Cerebellar nuclear complex (tissue), 1 donor: ENCODE data around the gene OR10J4.
"Not testable (repeated sequence)": the region's sequence is repeated elsewhere in the genome, so short reads cannot be mapped to it uniquely, and the experiment has no call there.

Experiments
- DNase-seq, 2 experiments: peaks; one replicate each; lab custom pipeline; 2025; lab: John Stamatoyannopoulos, UW

OR10J4 gene

DNA sequence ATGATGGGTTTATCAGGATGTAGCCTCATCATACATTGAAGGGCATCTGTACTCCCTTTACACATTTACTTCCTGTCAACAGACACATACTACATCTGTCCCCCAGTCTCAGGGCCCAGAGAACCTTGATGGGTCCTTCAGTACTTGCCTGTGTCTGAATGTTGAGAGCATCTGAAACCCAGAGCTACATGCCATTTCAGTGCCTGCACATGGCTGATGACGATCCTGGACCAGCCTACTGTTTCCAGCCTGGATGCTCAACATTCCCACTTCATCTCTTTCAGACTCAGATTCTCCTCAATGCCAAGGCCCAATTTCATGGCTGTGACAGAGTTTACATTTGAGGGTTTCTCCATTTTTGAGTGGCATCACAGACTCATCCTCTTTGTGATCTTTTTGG, at the start of gene OR10J4:
Gene OR10J4, plus strand, starts transcription at position 301 of the 400 bp plus-strand sequence.
- DNase-seq = no peak

DNA sequence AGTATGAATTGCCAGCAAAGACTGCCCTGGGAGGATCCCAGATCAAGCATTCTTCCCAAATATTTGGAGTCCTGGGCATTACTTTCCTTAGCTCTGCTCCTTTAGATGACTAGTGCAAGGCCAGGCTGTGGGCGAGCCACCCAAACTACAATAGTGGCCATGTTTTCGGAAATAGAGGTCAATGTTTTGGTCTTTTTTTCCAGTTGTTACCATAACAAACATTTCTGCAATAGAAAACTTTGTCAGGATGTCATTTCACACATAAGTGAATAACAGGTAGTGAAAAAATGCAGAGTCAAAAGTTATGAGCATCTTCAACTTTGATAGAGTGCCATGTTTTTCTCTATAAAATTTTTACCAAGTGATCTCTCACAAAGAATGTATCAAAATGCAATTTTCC, 25.2 kb upstream of the OR10J4 start:
- no peak for DNase-seq

DNA sequence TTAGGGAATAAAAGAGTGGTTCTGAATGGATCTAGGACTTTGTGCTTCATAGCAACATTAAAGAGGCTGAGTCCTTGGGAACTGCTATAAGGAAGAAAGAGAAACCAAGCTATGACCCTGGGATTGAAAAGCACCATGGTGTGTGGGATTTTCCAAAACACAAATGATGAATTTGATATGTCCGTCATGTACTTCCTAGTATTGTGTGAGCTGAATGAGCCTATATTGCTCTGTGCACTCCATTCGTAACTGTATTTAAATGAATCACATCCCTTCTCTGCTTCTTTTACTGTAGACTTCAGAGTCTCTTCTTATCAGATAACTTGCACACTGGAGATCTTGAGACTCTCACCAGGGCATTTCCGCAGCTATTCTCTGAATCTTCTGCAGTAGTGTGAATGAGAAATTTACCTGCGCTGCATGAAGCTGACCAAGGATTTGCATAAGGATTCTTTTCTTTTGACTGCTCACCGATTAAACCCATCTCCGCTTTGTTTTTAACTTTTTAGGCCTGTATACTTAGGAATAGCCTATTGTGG, 23.1 kb upstream of the OR10J4 start:
- no peak for DNase-seq

DNA sequence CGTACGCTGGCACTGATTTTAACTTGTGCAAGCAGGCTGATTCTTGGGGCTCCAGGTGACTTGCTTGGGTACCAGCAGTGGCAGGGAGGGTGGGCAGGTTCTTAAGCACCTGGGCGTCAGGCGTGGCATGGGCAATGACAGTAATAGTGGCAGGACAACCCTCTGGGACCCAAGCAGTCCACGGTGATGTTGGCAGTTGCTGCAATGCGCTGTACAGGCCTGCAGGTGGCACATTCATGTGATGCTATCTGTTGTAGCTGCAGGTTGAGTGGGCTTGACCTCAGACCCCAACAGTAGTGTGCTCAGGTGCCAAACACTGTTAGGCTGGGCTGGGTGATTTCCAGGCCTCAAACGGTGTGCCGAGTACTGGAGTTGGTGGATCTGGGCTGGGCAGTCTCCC, 10.2 kb upstream of the OR10J4 start:
- DNase-seq = no peak

DNA sequence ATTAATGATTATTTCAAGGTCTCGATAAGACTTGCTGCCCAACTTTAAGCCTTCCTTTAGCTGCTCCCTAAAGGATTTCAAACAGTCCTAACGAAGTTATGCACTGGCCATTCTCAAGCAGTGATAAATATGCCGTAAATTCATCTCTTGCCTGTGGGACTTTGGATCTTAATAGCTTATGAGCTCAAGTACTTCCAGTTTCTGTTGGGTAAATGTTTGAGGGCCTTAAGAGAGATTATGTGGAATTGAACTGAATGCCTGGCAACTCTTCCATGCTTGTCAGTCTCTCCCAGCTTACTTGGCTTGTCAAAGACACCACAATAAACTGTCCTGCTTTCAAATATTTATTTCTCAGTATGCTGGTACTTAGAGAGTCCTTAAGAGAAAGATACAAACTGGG, 3.5 kb upstream of the OR10J4 start:
- DNase-seq = no peak

DNA sequence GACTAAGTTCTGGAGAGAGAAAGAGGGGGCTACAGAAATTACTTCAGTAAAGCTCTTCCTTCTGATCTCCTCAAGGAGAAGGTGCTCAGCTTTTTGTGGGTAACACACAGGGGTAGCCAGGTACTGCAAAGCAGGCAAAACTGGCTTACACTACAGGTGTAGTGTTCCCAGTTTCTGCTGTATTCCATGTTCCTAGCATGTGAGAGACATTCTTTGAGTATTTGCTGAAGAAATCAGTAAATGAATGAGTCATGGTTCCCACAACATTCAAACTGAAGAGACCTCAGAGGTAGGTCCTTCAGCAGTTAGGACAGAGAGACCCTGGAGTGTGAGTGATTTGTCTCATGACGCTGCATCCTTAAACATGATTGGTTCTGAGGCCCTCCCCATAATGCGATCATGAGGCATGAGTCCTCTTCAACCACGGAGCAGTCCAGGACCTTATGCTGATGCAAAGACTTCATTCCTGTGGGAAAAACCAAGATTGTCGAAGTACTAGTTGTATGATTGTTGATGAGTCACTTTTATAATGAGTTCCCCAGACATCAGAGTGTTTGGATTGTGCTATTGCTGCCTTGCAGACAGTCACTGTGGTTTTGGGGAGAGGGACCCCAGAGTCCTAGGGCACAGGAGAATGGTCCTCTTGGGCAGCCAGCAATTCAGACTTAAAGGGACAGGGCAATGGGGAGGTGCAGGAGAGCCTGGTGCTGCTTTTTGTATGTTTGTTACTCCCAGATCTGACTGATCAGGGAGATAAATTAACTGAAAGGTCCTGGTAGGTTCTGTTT, 2.7 kb upstream of the OR10J4 start:
- no peak for DNase-seq

DNA sequence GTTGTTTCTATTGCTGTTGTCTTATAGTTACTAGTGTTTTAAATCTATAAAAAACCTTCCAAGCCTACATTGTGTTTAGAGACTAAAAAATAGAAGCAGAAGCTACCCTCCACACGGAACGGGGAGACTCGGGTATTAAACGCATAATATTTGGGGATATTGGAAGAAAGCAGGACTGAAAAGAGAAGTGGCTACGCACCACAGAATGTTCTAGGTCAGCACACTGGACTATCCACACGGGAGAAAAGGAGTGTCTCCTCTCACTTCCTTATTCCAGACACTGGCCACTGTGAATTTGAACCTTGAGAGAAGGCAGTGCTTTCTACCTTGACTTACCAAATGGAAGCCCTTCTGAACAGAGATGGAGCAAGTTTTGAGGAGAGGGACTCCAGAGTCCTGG, 1.0 kb upstream of the OR10J4 start:
- DNase-seq = no peak

DNA sequence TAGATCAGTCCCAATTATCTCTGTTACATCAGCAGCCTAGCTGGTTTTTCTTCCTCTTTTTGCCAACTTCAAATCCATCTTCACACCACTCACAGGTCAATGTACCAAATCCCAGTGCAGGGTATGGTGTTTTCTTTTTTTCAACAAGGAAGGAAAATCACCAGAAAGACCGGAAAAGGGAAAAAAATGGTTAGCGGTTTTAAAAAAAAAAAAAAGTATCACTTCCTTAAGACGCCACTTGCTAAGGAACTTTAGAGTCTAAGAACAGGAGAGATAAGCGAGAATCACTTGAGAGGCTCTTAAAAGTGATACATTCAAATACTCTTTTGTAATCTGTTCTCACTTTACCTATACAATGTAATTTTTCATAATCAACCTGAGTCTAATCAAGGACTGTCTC, 4.5 kb downstream of the OR10J4 start:
- no peak for DNase-seq

DNA sequence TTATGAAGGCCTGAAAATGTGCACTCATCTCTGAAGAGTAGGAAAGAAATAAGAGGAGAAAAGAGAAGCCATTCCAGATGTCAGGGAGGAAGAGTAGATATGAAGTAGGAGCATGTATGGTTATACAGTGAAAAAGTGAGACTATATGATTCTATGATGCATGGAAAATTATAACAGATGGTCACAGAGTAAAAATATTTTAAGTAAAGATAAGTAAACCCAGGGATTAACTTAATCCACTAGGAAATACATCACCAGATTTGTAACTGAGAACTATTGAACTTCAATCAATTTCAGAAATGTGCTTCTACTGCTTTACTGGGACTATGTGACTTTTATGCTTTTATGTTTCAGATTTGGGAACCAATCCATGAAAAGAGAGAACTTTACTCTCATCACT, 7.4 kb downstream of the OR10J4 start, which contains the start of gene OR10J1:
Gene OR10J1, plus strand, starts transcription at position 301 of the 400 bp plus-strand sequence. Its CDS starts 70 bp downstream, at position 371.
- no peak for DNase-seq

DNA sequence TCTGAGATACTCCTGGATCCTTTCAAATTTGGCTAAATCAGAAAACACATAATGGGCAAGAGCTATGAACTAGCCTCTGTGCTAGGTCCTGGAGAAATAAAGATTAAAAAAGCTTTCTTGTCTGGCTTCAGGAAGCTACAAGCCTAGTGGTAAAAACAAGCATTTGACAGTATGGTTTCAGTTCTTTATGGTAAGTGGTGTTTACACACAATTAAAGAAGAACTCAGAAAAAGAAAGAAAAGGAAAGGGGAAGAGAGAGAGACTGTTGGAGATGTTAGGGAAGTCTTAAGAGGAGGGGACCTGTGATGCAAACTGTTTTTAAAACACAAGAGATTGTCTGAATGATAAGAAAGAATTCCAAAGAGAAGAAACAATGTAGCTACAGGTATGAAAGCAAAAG, 9.4 kb downstream of the OR10J4 start:
- DNase-seq = no peak

DNA sequence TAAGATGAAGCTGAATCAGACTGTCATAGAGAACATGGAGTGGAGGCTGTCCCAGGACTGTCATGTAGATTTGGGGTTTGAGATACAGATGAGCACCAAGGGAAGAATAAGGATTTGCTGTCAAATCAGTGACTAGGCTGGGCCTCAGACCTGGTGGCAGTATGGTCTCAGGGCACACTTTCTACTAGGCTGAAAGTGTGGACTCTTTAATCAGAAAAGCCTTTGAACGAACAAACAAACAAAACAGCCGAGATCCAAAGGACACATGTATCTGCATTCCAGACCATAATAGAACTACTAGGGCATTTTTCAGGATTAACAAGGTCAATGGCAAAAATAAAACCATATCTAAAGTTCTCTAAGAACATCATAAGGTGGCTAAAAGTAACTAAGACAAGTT, 10.4 kb downstream of the OR10J4 start:
- no peak for DNase-seq

DNA sequence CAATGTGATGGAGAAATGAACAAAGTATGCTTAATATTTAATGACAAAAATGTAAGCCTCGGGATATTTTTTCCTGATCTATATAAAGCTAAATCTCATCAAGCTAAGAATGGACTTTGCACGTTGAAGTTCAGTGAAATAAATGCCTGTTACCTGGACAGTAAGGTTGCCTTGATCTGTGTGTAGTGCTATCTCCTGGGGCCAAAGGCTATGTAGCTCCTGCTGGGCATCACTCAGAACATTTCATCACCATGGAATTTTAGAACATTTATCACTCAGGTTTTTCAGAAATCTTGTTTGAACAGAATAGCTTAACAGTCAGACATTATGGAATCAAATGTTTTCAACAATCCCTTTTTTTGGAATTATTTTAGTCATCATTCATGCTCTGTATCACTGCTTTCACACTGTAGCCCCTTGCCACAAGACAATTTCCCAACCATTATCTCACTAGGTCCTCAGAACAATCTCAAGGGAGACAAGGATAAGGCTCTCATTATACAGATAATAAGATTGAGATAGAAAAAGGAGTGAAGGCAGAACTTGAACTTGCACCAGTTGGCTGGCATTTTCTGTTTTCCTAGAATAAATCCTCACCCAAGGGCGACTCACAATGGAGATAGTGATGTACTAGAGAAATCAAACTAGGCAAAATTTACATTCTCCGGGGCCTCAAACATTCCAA, 11.2 kb downstream of the OR10J4 start:
- DNase-seq = no peak

DNA sequence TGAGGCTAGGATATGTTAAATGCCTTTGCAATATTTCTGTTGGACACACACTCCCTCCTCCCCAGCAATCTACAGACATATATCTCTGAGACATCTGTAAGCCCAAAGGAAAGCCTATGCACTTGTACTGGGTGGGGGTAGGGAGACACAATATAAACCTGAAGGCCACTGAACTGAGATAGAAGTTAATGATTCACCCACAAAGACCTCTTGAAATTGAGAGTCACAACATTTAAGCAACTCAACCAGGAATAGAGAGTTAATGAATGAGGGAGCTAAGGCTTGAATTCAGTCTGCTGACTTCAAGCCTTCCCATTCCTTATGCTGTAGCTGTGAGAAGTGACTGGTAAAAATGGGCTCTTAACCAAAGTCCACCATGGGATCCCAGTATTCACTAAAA, 12.5 kb downstream of the OR10J4 start:
- no peak for DNase-seq

DNA sequence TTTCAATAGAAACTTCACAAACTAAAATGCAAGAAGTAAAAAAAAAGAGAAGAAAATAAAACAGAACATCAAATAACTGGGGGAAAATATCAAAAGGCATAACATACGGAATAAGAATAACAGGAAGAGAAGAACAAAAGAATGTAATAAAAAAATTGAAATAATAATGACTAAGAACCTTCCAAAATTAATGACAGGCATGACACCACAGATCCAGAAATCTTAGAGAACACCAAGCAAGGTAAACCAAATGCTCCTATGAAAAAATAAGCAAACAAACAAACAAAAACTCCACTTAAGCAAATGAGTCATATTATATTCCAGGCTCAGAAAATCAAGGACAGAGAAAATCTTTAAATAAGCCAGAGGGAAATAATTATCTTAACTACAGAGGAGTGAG, 16.2 kb downstream of the OR10J4 start:
- no peak for DNase-seq

DNA sequence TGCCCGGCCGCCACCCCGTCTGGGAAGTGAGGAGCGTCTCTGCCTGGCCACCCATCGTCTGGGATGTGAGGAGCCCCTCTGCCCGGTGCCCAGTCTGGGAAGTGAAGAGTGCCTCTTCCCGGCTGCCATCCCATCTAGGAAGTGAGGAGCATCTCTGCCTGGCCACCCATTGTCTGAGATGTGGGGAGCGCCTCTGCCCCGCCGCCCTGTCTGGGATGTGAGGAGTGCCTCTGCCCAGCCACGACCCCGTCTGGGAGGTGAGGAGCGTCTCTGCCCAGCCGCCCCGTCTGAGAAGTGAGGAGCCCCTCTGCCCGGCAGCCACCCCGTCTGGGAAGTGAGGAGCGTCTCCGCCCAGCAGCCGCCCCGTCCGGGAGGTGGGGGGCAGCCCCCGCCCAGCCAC, 17.6 kb downstream of the OR10J4 start:
- DNase-seq = not testable (repeated sequence)

DNA sequence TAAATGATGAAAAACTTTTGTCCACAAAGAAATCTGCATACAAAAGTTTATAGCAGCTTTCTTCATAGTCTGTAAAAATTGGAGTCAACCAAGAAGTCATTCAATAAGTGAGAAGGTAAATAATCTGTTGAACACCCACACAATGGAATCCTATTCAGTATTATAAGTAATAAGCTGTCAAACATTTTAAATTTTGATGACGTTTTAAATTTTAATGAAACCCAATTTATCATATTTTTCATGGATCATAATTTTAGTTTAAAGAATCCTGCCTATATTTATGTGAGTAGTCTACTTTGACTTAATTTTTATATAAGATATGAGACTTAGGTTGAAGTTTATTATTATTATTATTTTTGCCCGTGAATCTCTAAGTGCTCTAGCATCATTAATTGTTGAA, 27.5 kb downstream of the OR10J4 start:
- no peak for DNase-seq

DNA sequence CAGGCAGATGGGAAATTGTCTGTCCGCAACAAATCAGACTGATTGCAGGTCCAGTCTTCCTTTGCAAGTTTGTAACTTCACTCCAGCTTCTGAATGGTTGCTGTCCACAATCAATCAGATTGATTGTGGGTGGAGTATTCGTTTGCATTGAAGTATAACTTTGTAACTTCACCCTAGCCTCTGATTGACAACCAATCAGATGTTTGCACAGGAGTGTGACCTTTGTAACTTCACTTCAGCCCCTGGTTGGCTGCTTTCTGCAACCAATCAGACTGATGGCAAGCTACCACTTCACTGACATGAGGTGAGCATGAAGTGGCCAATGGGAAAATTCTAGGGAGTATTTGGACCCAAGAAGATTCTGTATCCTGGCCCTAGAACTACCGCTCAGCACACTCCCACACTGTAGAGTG, 33.2 kb downstream of the OR10J4 start:
- no peak for DNase-seq

DNA sequence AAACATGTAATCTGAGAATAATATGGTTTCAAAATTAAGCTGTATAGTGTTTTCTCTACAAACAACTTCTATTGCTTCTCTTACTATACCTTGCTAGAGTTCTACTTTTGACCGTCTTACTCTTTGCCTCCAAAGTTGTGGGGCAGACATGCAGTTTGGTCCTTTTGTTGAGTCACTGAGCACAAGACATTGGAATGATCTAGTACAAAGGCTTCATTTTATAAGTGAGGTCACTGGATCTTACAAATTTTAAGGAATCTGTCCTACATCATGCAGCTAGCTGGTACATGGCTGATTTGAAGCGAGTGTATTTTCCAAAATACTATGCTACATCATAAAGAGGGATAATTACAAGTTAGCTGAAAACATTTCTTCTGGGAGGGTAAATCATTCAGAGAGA, 36.3 kb downstream of the OR10J4 start:
- no peak for DNase-seq

DNA sequence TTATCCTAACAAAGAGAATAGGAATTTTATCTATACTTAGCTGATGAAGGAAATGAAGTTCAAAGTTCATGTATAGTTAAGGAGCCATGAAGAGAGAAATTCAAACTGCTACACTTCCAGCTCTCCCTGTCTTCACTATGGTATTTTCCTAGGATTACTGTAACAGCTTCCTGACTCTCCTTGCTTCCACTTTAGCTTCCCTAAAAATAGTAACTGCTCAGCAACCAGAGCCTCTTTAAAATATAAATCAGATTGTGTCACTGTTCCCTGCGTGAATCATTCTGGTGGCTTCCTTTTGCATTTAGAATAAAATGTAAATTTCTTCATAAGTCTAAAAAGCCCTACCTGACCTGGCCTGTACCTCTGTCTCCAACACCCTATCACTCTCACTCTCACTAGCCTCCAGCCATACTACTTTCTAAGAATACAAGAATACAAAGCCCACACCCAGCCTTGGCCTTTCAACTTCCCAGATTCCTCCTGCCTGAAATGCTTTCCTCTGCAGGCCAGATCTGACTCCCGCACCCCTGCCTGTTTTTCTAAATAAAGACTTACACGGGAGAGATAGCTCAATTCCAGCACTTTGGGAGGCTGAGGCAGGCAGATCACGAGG, 38.0 kb downstream of the OR10J4 start:
- DNase-seq = no peak

DNA sequence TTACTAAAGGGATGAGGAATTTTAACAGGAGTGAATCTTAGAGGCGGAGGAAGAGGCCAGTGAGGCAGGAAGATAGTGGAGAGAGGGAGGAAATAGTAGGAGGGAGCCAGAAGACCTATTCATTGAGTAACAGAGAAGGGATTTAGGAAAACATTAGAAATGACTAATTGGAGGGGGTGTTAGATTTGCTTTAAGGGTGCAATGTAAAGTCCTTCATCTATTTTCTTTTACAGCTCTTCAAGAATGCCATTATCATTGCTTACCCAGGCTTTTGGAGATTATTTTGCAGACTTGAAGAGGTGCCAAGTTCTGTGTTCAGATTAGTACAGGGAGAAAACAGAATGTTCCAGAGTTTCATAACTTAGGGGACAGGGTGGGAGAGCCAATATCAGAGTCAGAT, 41.3 kb downstream of the OR10J4 start:
- DNase-seq = no peak

DNA sequence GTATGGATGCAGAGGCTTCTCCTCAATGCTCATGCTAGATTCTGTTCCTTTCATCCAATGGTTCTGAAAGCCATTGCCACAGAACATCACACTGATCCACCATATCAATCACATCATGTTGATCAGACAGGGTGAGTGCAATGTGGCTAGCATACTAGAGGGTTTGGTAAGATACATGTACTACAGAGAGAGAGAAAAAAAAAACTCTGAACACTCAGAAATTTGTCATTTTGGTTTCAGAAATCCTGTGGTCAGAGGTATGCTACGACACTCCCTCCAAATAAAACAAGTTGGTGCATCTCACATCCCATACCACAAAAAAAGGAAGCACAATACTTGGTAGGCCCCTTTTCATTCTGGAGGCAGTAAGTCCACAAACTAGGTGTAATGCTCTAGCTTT, 42.9 kb downstream of the OR10J4 start:
- no peak for DNase-seq
